Activated CD4-positive, alpha-beta T cell treated with anti-CD3 and anti-CD28 coated beads, Interleukin-10, Interleukin-2, amounts not matched to agents 100 ng/mL and 50 ng/mL, durations not matched to agents 16 hours and 8 hours (primary cell): Measurements from ENCODE around the gene ELMO2.

Experiments
- DNase-seq: peaks from one replicate; pipeline ENCODE4 v3.0.0-alpha.2; 2020

Gene ELMO2

GRCh38 chr20:46330831-46331371 lies 75.5 kb downstream of the ELMO2 start:
- no peak for DNase-seq

- no peak for DNase-seq
Measured at GRCh38 chr20:46330072-46330763, 76.2 kb downstream of the ELMO2 start.

GRCh38 chr20:46328200-46328882 lies 78.1 kb downstream of the ELMO2 start:
- DNase-seq: no peak

- no peak for DNase-seq
Measured at GRCh38 chr20:46327557-46327956, 78.9 kb downstream of the ELMO2 start.

- no peak for DNase-seq
Measured at GRCh38 chr20:46325789-46326188, 80.6 kb downstream of the ELMO2 start.

- peak; percentile 10 for DNase-seq
Measured at GRCh38 chr20:46324960-46325703, 81.3 kb downstream of the ELMO2 start.

GRCh38 chr20:46324379-46324778 lies 82.0 kb downstream of the ELMO2 start:
- no peak for DNase-seq

- no peak for DNase-seq
Measured at GRCh38 chr20:46323557-46323956, 82.9 kb downstream of the ELMO2 start.

GRCh38 chr20:46322641-46323040 lies 83.8 kb downstream of the ELMO2 start:
- DNase-seq: no peak

GRCh38 chr20:46317685-46318177 lies 88.7 kb downstream of the ELMO2 start:
- DNase-seq: no peak

GRCh38 chr20:46316984-46317684 lies 89.3 kb downstream of the ELMO2 start:
- DNase-seq: no peak
